Neural crest cell (in vitro differentiated cells): Measurements from ENCODE around the gene ESR1. TPM values are rescaled to one million over a fixed set of nuclear protein-coding genes. Genes with fewer than 3 reads are reported as not detected.

Experiments
- DNase-seq: peaks from one replicate; pipeline ENCODE4 v3.0.0; 2021; ENCODE audit warnings: low read depth, mixed read lengths, low spot score
- H3K27ac Mint-ChIP-seq: one replicate; pipeline ENCODE4 v1.8.0; 2021; ENCODE audit warnings: mild to moderate bottlenecking, mixed read lengths; ENCODE audit not compliant: unreplicated experiment
- H3K27me3 Mint-ChIP-seq: 2 replicates; pipeline ENCODE4 v1.8.0; 2021; ENCODE audit warnings: low read depth, mild to moderate bottlenecking, mixed read lengths
- H3K36me3 Mint-ChIP-seq: 2 replicates; pipeline ENCODE4 v1.8.0; 2021; ENCODE audit warnings: low read depth, mild to moderate bottlenecking, mixed read lengths
- H3K4me1 Mint-ChIP-seq: 2 replicates; pipeline ENCODE4 v1.8.0; 2021; ENCODE audit warnings: mixed read lengths
- H3K4me3 Mint-ChIP-seq: one replicate; pipeline ENCODE4 v1.8.0; 2021; ENCODE audit warnings: mild to moderate bottlenecking, mixed read lengths
- H3K9me3 Mint-ChIP-seq: 2 replicates; pipeline ENCODE4 v1.8.0; 2021; ENCODE audit warnings: mixed read lengths
- CTCF ChIP-seq: fragments of 200-600 bp; sonication (generic); conservative IDR thresholded peaks from 2 replicates; pipeline ENCODE4 v1.5.0; 2021; ENCODE audit warnings: antibody characterized with exemption, mild to moderate bottlenecking
- total RNA-seq: library from RNA; stranded (reverse); gene quantifications from 2 replicates; pipeline ENCODE4 v1.2.1, GENCODE V29; 2021

The ESR1 gene
- total RNA-seq, 1 donor from 2014 or later, result not detected

GRCh38 chr6:152107973-152108372 lies 300.5 kb downstream of the ESR1 start:
- H3K4me1 Mint-ChIP-seq, result no peaks in the 10 kb centered on the region
- H3K27me3 Mint-ChIP-seq, result no peaks in the 10 kb centered on the region
- H3K36me3 Mint-ChIP-seq, result no peaks in the 10 kb centered on the region
- TF ChIP-seq CTCF, result no peak
- H3K9me3 Mint-ChIP-seq, result no peaks in the 10 kb centered on the region
- DNase-seq, result no peak
- H3K27ac Mint-ChIP-seq, result peak overlapping the region; percentile 43
- no peak overlapping the region for H3K4me3 Mint-ChIP-seq

- Mint-ChIP-seq H3K4me1 (no peaks in the 10 kb centered on the region), H3K27me3 (no peaks in the 10 kb centered on the region), H3K4me3 (no peak overlapping the region), H3K9me3 (no peaks in the 10 kb centered on the region), H3K27ac (no peak overlapping the region), H3K36me3 (no peaks in the 10 kb centered on the region)
- no peak for TF ChIP-seq CTCF
- DNase-seq, result no peak
These were observed 303.7 kb downstream of the ESR1 start for GRCh38 chr6:152110886-152111820.

DNA sequence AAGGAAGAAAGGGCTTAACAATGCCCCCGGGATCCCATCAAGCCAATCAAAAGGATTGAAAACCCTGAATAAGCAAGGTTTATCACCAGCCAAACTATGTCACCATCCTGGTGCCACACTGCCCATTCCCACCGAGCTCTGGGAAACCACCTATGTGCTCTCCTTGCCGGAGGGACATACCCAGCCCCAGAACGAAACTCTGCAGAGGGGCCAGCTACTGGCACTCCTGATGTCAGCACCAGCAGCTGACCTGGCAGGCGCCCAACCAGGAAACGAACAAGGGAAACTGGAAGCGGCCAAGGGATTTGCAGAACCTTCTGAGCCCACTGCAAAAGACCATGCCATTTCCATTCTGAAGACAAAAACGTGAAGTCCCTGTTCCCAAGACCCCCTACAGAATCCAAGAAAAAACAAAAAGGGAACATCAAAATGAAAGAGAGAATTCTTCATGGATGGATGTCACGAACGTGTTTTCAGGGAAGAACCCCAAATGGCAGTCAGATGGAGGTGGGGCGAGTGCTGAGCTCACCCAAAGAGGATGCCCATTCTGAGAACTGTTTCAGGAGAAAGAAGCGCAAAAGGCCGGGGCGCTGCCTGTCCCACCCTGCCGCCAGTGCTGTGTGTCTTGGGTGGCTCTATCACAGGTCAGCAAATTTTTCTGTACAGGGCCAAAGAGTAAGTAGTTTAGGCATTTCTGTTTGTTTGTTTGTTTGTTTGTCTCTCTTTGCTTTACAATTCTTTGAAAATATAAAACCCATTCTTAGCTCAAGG lies 305.2 kb downstream of the ESR1 start:
- no peaks in the 10 kb centered on the region for H3K27me3 Mint-ChIP-seq
- TF ChIP-seq CTCF, result no peak
- no peaks in the 10 kb centered on the region for H3K36me3 Mint-ChIP-seq
- DNase-seq, result no peak
- no peaks in the 10 kb centered on the region for H3K4me1 Mint-ChIP-seq
- H3K9me3 Mint-ChIP-seq, result no peaks in the 10 kb centered on the region
- H3K4me3 Mint-ChIP-seq, result no peak overlapping the region
- no peak overlapping the region for H3K27ac Mint-ChIP-seq

DNA sequence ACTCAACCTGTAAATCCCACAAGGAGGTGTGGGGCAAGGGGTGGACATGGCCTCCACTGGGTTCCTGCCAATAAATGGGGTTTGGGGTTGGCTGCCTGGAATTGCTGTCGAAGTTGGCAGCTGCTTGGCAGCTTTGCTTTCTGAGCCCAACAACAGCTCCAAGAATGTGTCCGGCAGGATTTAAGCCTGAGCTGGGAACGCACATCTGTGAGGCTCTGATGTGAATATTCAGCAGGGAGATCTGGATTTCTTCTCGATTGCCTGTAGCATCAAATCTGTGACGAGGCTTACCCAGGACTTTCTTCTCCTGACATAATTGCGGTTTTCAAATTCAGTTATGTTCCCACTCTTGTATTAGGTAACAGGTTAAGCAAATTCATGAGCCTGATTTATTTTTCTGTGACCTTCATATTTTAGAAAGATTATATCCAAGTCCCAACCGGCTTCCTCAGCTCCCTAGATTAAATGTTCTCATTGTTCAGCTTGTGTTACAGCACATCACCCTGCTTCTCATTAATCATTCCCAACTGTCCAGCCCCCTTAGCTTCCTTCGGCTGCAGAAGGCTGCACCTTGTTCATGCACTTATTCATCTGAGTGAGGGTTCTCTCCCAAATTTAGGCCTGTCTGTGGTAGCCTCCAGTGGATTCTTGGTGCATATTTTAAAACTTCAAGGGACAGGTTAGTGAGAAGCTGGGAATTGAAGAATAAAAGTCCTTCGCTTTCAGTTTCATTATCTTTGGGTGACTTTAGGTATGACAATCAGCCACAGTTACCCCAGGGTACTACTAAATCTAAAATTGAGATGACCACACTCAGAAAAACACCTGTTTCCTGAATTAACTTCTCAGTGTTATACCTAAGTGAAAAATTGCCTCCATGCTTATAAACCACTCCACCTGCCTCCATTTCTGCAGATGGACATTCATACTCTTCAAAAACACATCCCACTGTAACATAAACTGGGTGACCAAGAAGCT lies 310.0 kb downstream of the ESR1 start:
- H3K27me3 Mint-ChIP-seq, result no peaks in the 10 kb centered on the region
- no peak for TF ChIP-seq CTCF
- no peaks in the 10 kb centered on the region for H3K9me3 Mint-ChIP-seq
- DNase-seq, result no peak
- H3K4me1 Mint-ChIP-seq, result no peaks in the 10 kb centered on the region
- peaks cover 10% of the 10 kb centered on the region for H3K36me3 Mint-ChIP-seq
- H3K4me3 Mint-ChIP-seq, result no peak overlapping the region
- H3K27ac Mint-ChIP-seq, result peak overlapping the region; percentile 2

GRCh38 chr6:152118224-152118623 lies 310.7 kb downstream of the ESR1 start:
- H3K4me1 Mint-ChIP-seq, result no peaks in the 10 kb centered on the region

More at GRCh38 chr6:152118224-152118623, 310.7 kb downstream of the ESR1 start:
- no peak for DNase-seq
- peaks cover 10% of the 10 kb centered on the region for H3K36me3 Mint-ChIP-seq
- H3K9me3 Mint-ChIP-seq, result no peaks in the 10 kb centered on the region
- H3K27ac Mint-ChIP-seq, result peak overlapping the region; percentile 2
- no peak for TF ChIP-seq CTCF
- no peaks in the 10 kb centered on the region for H3K27me3 Mint-ChIP-seq
- no peak overlapping the region for H3K4me3 Mint-ChIP-seq
